Frontal cortex (tissue), 4 donors: ENCODE data around the gene TSPAN32. TPM values are rescaled to one million over a fixed set of nuclear protein-coding genes. Genes with fewer than 3 reads are reported as not detected.

Experiments
- DNase-seq, 2 donors: peaks; one replicate each; pipeline ENCODE4 v3.0.0; 2012; ENCODE audit warnings: low spot score in 2 of 2
- FAIRE-seq: peaks from 2 replicates; lab custom pipeline; 2012; peaks lifted over from hg19 to GRCh38; lab: Jason Lieb, UNC
- total RNA-seq: library from RNA; depleted of rRNA; stranded (reverse); fragments of >200 nt; gene quantifications from one replicate; pipeline ENCODE4 v1.2.3, GENCODE V29; 2014
- donor health status: control.
- donor health status: control.
- donor health status: control.

Gene TSPAN32
- total RNA-seq, 1 donor from 2014 or later: 0.41 TPM

DNA sequence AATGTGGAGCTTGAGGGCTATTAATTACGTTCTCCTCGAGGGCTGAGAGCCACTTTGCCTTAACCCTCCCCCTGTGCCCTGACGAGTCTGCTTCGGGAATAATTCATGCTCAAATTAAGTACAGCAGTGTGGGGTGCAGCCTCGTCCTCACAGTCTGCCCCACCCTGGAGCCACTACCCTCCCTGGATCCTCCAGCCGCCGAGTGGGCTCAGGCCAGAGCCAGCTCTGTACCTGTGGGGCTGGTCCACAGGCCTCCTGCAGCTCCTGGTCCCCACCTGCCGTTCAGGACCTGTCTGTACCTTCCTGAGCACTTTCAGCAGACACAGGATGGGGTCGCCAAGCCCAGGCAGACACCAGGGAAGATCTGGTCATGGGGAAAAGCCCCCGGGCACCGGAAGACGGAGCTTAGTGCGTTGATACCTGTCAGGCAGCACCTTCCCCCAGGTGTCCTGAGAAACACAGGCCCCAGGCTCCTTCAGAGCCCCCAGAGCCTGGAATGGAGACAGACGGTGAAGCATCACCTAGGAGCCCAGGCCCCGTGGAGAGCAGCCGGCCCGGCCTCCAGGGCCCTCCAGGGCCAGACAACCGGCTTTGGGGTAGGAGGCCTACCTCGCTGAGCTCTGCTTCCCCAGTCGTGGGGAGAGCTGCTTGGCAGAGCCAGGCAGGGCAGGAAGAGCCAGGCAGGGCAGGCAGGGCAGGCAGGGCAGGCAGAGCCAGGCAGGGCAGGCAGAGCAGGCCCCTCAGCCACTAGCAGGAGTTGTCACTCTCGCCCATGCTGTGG is 9.7 kb downstream of the TSPAN32 start:
- FAIRE-seq: no peak

DNA sequence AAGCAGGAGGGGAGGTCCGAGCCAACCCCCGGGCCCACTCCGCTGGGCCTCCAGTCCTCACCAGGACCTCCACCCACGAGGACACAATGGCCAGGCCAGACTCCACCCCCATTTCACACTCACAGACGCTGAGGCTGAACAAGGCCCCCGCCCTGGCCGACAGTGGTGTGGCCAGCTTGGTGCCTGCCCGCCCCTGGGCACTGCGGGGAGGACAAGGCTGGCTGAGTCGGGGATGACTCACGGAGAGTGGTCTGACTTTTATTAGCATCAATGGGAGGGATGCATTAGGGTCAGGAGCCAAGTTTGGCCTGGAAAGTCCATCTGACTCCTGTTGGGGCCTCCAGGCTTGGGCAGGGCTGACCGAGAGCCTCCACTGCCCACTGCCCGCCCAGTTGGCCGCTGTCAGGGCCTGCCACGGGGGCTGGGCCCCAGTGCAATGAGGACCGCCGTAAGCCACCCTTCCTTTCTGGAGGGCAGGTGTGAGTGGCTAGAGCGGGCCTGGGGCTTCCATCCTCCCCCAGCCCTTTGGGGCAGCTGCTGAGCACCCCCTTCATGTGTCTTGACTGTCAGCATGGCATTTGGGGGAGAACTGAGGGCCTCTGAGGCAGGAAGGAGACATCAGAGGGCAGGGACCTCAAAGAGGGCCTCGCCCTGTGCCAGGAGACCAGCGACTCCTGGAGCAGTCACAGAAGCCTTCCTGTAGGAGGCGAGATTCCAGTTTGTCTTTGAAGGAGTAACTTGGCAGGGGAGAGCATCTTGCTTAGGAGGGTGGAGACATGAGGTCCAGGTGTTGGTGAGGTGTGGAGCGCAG is 10.6 kb downstream of the TSPAN32 start:
- FAIRE-seq (no peak), DNase-seq (no peak)

More for the DNA sequence above, 9.7 kb downstream of the TSPAN32 start:
- DNase-seq: no peak

DNA sequence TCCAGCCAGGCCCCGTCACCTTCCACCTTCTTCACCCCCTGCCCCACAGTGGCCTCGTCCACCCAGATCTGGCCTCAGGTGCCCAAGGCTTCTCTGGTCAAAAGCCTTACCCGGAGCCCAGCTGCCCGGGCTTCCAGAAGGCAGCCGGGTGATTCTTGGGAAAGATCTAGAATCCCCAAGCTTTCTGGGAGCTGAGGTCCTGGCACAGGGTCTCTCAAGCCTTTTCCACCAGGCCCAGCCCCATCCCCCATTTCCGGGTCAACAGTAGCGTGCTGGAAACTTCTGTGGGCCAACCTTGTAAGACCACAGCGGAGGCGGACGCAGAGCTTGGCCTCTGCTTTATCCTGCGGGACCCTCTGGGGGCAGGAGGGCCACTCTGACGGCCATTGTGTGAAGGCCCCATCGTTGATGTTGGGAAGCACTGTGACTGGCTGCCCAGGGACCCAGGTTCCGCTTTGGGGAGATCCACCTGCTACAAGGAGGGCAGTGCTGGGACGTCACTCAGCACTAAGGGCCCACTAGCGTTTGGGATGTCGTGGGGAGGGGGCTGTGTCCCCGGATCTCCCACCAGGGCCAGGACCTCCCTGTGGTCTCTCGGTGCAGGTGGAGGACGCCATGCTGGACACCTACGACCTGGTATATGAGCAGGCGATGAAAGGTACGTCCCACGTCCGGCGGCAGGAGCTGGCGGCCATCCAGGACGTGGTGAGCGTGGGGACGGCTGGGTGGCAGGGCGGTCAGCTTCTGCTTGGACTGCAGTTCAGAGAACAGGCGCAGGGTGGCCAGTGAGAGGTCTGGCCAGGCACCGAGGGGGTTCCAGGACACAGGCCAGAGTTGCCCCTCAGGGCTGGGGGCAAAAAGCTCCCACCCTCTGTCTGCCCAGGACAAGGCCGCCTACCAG is 11.5 kb downstream of the TSPAN32 start:
- FAIRE-seq (no peak), DNase-seq (no peak)

DNA sequence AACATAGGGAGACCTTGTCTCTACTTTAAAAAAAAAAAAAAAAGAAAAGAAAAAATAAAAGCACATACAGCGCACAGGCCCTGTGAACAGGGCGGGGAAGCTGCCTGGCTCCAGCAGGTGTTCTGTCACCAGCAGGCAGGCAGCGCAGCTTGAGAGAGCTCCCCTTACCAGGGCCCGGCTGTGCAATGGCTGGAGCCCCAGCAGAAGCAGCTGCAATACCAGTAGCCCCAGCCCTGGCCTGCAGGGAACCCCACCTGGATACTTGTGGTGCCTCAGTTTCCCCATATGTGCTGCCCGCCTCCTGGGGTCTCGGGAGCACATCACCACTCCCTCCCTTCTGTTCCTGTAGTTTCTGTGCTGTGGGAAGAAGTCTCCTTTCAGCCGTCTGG is 12.3 kb downstream of the TSPAN32 start:
- FAIRE-seq (no peak), DNase-seq (no peak)

DNA sequence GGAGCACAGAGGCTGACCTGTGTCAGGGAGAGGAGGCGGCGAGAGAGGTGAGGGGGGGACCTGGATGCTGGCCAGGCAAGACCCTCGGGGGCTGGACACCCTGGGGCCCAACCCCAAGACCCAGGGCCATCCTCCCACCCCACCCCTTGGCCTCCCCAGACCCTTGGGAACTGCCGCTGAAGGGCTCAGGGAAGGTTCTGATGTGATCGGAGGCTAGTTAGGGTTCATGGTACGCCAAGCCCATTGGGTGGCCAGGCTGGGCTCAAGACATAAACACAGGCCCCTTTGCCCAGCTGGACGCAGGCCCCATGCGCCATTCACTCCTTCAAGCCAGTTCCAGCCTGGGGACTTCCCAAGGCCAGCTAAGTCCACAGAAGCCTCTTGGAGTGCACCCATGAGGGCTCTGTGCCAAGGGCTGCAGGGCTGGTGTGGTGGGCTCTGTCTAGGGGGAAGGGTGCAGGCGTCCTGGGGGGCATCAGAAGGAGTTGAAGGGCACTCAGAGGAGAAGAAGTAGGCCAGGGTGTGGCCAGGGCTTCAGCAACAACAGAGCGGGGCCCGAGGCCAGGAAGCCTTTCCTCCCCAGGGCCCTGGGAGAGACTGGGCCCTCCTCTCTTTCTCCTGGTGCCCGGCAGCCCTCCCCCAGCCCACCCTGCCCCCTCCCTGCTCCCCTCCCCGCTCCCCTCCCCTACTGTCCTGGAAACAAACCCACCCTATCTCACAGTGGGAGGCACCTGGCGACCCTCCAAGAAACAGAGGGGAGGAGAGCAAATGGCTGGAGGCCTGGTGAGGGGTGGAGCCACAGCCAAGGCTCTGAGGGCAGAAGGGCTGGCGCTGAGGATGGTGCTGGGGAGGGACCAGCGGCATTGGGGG is 12.9 kb downstream of the TSPAN32 start:
- DNase-seq: peak; percentile 62 to 75
- FAIRE-seq: no peak

DNA sequence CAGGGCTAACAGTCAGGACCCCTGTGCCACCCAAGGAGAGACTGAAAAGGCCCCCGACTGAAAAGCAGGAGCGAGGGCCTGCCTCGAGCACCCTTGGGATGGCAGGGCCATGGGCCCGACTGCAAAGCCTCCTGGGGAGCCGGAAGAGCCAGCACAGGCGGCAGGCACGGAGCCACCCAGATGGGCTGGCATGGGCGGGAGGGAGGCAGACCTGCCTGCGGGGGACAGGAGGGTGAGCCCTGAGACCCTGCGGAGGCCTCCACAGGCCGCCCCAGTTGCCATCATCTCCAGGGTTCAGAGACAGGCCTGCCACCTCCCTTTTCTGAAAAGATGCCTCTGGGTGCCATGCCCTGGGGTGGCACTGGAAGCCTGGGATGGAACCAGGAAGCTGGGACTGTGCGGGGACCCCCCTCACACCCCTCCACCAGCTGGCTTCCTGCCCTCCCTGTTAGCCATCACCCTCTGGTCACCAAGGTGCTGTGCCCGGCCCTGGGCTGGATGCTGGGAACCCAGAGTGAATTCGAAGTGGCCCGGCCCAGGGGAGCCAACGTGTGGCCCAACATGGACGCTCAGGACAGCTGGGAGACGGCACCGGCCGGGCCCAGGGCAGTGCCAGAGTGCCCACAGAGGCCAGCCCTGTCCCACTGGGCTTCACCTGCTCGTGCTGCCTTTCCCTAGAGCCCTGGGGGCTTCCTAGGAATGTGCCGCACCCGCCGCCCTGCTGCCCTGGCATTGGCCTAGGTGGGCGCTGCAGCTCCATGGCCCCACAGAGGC is 13.8 kb downstream of the TSPAN32 start:
- DNase-seq (no peak), FAIRE-seq (no peak)

DNA sequence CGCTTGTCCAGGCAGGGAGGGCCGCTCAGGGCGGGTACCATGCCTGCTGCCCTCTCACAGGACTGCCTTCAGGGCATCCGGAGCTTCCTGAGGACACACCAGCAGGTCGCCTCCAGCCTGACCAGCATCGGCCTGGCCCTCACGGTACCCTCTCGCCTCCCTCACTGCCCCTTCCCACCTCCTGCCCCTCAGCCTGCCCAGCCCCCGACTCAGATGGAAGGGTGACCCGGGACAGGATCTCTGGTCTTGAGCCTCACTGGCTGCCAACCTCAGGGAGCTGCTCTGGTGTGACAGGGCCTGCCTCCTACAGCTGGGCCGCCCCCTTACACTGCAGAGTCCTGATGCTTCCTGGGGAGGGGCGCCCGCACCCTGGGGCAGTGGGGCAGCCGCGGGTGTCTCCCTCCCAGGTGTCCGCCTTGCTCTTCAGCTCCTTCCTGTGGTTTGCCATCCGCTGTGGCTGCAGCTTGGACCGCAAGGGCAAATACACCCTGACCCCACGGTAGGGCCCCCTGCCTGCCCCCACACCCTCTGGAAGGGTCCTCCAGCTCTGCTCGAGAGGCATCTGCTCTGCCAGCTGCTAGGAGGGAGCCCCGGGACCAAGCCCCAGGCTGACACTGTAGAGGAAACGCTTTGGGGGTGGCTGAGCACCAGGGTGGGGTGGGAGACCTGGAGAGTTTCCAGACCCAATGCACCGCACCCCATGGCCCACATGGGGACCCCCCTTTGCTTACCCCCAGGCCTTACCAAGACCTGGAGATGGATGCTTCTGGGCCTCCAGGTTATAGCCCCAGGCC is 14.6 kb downstream of the TSPAN32 start:
- DNase-seq: no peak
- FAIRE-seq: no peak

DNA sequence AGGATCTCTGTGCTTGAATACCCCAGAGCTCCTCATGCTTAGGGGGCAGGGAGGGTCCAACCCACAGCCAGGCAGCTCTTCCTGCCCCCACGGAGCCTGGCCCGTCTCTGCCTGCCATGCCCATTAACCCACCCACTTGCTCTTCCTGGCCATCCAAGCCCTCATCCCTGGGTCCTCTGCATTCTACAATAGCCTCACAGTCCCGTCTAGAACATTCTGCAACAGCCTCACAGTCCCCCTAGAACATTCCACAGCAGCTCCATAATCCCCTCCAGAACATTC is 15.1 kb downstream of the TSPAN32 start:
- no peak for FAIRE-seq
- DNase-seq: no peak

DNA sequence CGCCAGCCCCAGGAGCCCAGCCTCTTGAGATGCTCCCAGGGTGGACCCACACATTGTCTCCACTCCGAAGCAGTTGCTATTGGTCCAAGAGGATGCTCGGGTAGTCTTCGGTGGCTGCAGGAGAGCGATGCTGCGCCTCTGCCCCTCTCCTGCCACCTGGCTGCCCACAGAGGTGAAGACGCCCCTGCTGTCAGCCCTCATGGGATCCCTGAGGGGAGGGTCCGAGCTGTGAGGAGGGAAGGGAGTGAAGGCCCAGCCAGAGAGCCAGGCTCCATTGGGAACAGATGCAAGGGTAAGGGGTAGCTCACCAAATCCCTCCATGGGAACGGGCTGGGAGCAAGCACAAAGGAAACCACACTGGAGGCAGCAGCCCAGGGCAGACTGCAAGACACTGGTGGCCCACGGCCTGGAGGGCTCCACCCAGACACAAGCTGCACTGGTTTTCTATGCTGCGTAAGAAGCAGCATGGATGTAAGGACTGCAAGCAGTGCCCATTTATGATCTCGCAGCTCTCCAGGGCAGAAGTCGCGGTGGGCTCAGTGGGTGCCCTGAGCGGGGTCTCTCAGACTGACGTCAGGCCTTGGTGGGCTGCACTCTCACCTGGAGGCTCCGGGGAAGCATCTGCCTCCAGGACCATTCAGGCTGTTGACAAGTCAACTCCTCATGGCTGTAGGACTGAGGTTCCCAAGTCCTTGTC is 15.7 kb downstream of the TSPAN32 start:
- FAIRE-seq: no peak
- no peak for DNase-seq

DNA sequence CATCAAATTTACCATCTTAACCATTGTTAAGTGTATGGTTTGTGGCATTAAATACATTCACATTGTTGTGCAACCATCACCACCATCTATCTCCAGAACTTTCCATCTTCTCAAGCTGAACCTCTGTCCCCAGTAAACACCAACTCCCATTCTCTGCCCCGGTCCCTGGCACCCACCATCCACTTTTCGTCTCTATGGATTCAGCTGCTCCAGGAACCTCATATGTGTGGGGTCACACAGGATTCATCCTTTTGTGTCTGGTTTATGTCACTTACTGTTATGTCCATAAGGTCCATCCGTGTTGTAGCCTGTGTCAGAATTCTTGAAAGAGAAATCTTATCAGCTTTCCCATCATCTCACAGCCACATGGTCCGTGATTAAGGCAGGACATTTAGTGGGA is 16.3 kb downstream of the TSPAN32 start:
- no peak for FAIRE-seq

DNA sequence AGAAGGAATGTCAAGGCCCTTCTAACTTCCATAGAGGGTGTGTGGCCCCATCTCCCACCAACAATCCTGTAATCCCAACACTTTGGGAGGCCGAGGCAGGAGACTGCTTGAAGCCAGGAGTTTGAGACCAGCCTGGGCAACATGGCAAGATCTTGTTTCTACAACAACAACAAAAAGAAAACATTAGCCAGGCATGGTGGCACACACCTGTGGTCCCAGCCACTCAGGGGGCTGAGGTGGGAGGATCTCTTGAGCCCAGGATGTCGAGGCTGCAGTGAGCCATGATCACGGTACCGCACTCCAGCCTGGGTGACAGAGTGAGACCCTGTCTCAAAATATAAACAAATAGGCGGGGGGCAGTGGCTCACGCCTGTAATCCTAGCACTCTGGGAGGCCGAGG is 16.9 kb downstream of the TSPAN32 start:
- FAIRE-seq (no peak), DNase-seq (no peak)

More for the DNA sequence above, 16.3 kb downstream of the TSPAN32 start:
- no peak for DNase-seq

DNA sequence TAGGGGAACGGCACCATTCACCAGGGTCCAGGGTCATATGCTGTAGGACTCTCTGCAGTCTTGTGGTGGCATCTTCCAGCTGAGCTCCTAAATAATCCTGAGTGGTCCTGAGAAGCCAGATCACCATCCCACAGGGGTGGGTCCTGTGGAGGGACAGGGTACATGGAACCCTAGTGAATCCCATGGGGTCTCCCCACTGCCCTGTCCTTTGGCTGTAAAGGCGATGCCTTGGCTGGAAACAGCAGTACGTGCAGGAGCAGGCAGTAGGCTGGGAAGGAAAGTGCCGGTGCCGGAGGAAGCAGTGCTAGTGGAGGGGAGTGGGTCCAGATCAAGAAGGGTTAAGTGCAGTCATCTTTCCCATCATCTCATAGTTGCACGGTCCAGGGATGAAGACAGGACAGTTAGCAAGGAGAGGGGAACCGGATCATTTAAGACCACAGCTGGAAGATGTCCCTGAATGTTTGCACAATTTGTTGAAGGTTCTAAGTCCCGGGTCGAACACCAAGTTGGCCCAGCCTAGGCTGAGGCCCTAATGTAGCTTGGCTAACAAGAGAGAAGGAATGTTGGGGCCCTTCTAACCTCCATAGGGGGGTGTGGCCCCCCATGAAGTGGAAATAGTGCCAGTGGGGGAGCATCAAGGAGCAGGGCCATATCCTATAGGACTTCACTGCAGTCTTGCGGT is 18.1 kb downstream of the TSPAN32 start:
- FAIRE-seq: no peak

DNA sequence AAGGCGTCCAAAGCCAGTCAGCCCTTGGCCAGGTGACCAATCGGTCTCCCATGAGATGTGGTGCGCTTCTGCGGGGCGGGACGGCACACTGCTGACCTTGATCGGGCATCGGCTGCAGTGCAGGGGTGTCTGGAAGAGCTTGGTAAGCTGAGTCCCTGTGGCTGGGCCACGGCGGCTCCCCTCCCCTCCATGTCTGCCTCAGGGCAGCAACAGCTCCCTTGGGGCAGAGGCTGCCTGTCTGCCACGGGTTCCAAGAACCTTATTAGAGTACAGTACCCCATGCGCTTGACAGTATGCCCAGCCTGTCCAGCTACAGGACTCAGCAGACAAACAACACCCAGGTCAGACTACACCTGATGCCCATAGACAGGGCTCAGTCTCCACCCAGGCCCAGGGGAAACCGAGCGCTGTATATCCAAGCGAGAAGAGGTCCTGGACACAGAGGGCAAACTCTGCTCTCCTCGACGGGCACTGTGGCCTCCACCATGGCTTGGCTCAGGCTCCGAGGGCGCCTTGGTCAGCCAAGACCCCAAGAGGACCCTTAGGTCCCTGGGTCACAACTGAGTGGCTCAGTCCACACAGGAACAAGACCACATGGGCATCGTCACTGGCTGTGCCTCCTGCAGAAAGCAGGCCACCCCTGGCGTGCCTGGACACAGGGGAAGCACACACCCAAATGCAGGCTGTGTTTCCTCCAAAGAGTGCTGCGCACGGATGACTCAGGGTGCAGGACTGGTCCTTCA is 18.9 kb downstream of the TSPAN32 start:
- DNase-seq (no peak), FAIRE-seq (no peak)

More for the DNA sequence above, 18.1 kb downstream of the TSPAN32 start:
- no peak for DNase-seq

DNA sequence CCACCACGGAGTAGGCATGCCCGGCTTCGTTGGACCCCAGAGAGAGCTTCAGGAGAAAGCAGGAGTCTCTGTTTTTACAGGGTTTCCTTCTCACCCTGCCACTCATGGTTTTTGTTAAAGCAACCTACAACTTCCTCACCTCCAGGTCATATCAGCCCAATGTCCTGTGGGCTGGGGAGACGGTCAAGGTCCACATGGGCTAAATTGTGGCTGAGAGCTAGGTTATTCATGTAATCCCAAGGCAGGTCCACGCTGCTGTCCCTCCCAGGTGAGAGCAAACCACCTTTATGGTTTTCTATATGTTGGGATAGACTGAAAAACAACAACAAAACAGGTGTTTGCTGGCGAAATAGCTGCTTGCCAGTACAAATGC is 19.5 kb downstream of the TSPAN32 start:
- DNase-seq: no peak
- no peak for FAIRE-seq

DNA sequence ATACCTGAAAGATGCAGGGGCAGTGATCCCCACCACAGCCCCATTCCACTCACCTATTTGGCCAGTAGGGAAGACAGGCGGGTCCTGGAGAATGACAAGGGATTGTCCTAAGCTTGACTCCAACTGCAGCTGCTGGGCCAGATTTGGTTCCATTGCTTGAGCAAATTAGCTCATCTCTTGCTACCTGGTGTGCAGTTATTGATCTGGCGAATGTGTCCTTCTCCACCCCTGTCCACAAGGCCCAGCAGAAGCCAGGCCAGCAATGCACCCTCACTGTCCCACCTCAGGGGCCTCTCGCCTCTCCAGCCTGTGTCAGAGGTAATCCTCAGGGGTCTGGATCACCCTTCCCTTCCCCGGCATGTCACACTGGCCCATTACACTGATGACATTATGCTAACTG is 23.3 kb downstream of the TSPAN32 start:
- DNase-seq: no peak
- no peak for FAIRE-seq

DNA sequence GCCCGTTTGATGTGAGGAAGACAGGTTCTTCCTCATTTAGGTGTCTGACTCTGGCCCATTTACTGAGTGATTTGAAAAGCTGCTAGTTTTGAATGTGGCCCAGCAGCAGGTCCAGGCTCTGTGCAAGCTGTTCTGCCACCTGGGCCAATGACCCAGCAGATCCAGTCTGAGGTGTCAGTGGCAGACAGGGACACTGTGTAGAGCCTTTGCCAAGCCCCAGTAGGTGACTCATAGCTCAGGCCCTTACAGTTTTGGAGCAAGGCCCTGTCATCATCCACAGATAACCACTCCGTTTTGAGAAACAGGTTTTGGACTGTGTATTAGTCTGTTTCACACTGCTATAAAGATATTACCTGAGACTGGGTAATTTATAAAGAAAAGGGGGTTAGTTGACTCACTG is 23.9 kb downstream of the TSPAN32 start:
- DNase-seq: no peak
- no peak for FAIRE-seq
